Raji (cell line): ENCODE data around the gene CSH1.

ENCODE experiments used
- POLR2A ChIP-seq: IDR thresholded peaks from 2 replicates; pipeline ENCODE4 v1.6.1; 2011; ENCODE audit warnings: low read depth, low read length, control low read depth; ENCODE audit not compliant: insufficient read depth

Gene CSH1

GRCh38 chr17:63847525-63848249 lies 48.7 kb downstream of the CSH1 start:
- TF ChIP-seq POLR2A, result no peak

GRCh38 chr17:63845509-63845908 lies 50.9 kb downstream of the CSH1 start:
- TF ChIP-seq POLR2A, result no peak
